B cell (primary cell): ENCODE data around the gene TSPAN33. TPM values are rescaled to one million over a fixed set of nuclear protein-coding genes. Genes with fewer than 3 reads are reported as not detected.
A peak's percentile ranks its signal among the peaks of the same experiment; 100 is the strongest.
"Not testable (repeated sequence)": the region's sequence is repeated elsewhere in the genome, so short reads cannot be mapped to it uniquely, and the experiment has no call there.

Experiments
- ATAC-seq: fragments of 200-7000 bp; cut with Tn5 transposase; one replicate; pipeline ENCODE4 v1.10.0; 2021; ENCODE audit warnings: low read depth, mild to moderate bottlenecking, moderate number of reproducible peaks, moderate library complexity
- CTCF ChIA-PET: fragments of 350-600 bp; sonication (Branson Sonifier 250); formaldehyde crosslinking; loops from one replicate; lab custom pipeline; 2021; ENCODE audit warnings: antibody characterized with exemption, inconsistent platforms; lab: Charles Lee
- POLR2A ChIA-PET: fragments of 350-600 bp; sonication (Branson Sonifier 250); formaldehyde crosslinking; loops from one replicate; lab custom pipeline; 2021; ENCODE audit warnings: antibody characterized with exemption; lab: Charles Lee
- DNase-seq: peaks from one replicate; pipeline ENCODE4 v3.0.0; 2013
- H2AFZ ChIP-seq: 2 replicates; pipeline ENCODE4 v1.6.1; 2012; ENCODE audit warnings: mild to moderate bottlenecking, low read depth, low read length; ENCODE audit not compliant: insufficient read depth, poor library complexity, severe bottlenecking
- H3K27ac ChIP-seq, 2 donors: 1 replicate in 1 of 2; 2 replicates in 1 of 2; pipeline ENCODE4 v1.5.1; 2012 to 2013; ENCODE audit warnings: low read length in 2 of 2, mild to moderate bottlenecking in 2 of 2, moderate library complexity in 1 of 2
- H3K27me3 ChIP-seq, 4 experiments: fragments of 200-600 bp in 1 of 4; sonication (generic) in 1 of 4; replicated peaks in 1 of 4; 1 replicate in 2 of 4; 2 replicates in 2 of 4; pipeline versions ENCODE4 v1.6.1 to v1.7.0; 2013 to 2016; ENCODE audit warnings: low read length in 3 of 4, mild to moderate bottlenecking in 2 of 4, mixed read lengths in 1 of 4, moderate library complexity in 1 of 4; ENCODE audit not compliant: insufficient read depth in 4 of 4, control insufficient read depth in 3 of 4; ENCODE audit errors: control extremely low read depth in 1 of 4
- H3K36me3 ChIP-seq, 2 experiments: replicated peaks in 1 of 2; 1 replicate in 1 of 2; 2 replicates in 1 of 2; pipeline versions ENCODE4 v1.6.1 to v1.7.1; 2013; ENCODE audit warnings: low read length in 1 of 2; ENCODE audit not compliant: insufficient read depth in 2 of 2, control insufficient read depth in 1 of 2; ENCODE audit errors: control extremely low read depth in 1 of 2, extremely low read depth in 1 of 2
- H3K4me1 ChIP-seq, 2 donors: fragments of 200-600 bp in 1 of 2; sonication (generic) in 1 of 2; 1 replicate in 1 of 2; 2 replicates in 1 of 2; pipeline versions ENCODE4 v1.5.1 to v1.6.1; 2013 to 2017; ENCODE audit warnings: low read length in 2 of 2; ENCODE audit not compliant: control insufficient read depth in 2 of 2, insufficient read depth in 2 of 2
- H3K4me2 ChIP-seq: replicated peaks from 2 replicates; pipeline ENCODE3; 2012; ENCODE audit warnings: mild to moderate bottlenecking, low read depth, low read length; ENCODE audit not compliant: poor library complexity, severe bottlenecking
- H3K4me3 ChIP-seq, 5 experiments: fragments of 200-600 bp in 1 of 5; sonication (generic) in 1 of 5; 1 replicate in 3 of 5; 2 replicates in 2 of 5; pipeline versions ENCODE4 v1.5.1 to v1.7.0; 2011 to 2016; ENCODE audit warnings: low read length in 4 of 5, mild to moderate bottlenecking in 4 of 5, low read depth in 2 of 5, control low read depth in 1 of 5, moderate library complexity in 1 of 5; ENCODE audit not compliant: insufficient read depth in 1 of 5; ENCODE audit errors: control extremely low read depth in 1 of 5, extremely low read depth in 1 of 5
- H3K79me2 ChIP-seq: fragments of 200-600 bp; sonication (generic); one replicate; pipeline ENCODE4 v1.6.0; 2016; ENCODE audit warnings: low read length; ENCODE audit not compliant: control insufficient read depth, insufficient read depth
- H3K9ac ChIP-seq: fragments of 200-600 bp; sonication (generic); 2 replicates; pipeline ENCODE4 v1.6.1; 2017; ENCODE audit warnings: mild to moderate bottlenecking, low read length, moderate library complexity
- H3K9me3 ChIP-seq, 3 donors: one replicate each; pipeline versions ENCODE4 v1.6.1 to v1.7.1; 2013; ENCODE audit warnings: low read length in 2 of 3; ENCODE audit not compliant: control insufficient read depth in 2 of 3, insufficient read depth in 1 of 3; ENCODE audit errors: control extremely low read depth in 1 of 3
- H4K20me1 ChIP-seq: 2 replicates; pipeline ENCODE4 v1.6.0; 2012; ENCODE audit warnings: mild to moderate bottlenecking, low read length; ENCODE audit not compliant: insufficient read depth, control insufficient read depth, poor library complexity, severe bottlenecking
- H3K27ac Mint-ChIP-seq: one replicate; pipeline ENCODE4 v1.8.0; 2021; ENCODE audit warnings: mixed read lengths
- H3K27me3 Mint-ChIP-seq: one replicate; pipeline ENCODE4 v1.8.0; 2021; ENCODE audit warnings: mixed read lengths
- H3K4me1 Mint-ChIP-seq: one replicate; pipeline ENCODE4 v1.8.0; 2021; ENCODE audit warnings: mixed read lengths
- H3K4me3 Mint-ChIP-seq: one replicate; pipeline ENCODE4 v1.8.0; 2021; ENCODE audit warnings: mixed read lengths
- H3K9me3 Mint-ChIP-seq: one replicate; pipeline ENCODE4 v1.8.0; 2022; ENCODE audit warnings: mixed read lengths; ENCODE audit not compliant: insufficient read depth
- EZH2 ChIP-seq: IDR thresholded peaks from 2 replicates; pipeline ENCODE4 v1.6.1; 2012; ENCODE audit warnings: borderline replicate concordance, low read depth, mild to moderate bottlenecking, moderate library complexity, low read length; ENCODE audit not compliant: insufficient read depth, poor library complexity, severe bottlenecking
- WGBS: methylation state at CpG from one replicate; pipeline ENCODE4 v1.1.5; 2013; ENCODE audit warnings: missing lambda C conversion rate; ENCODE audit not compliant: insufficient coverage; 5-methylcytosine and 5-hydroxymethylcytosine counted together
- intact Hi-C: fragments of 100-400 bp; cut with micrococcal nuclease; formaldehyde crosslinking; loops from one replicate; pipeline ENCODE4 v1.10.0; 2022
- polyA plus RNA-seq: library from polyadenylated mRNA; depleted of rRNA; stranded (reverse); fragments of >200 nt; gene quantifications from 2 replicates; pipeline ENCODE4 v1.2.3, GENCODE V29; 2012
- total RNA-seq, 2 donors: library from RNA; stranded (reverse); fragments of 120-200 nt in 1 of 2; gene quantifications; 1 replicate in 1 of 2; 2 replicates in 1 of 2; pipeline versions ENCODE4 v1.2.3 to v1.2.4, GENCODE V29; 2013 to 2022
- TF ChIP-seq, protein P1 (sequence below): fragments of 200-600 bp; IDR thresholded peaks from one replicate; pipeline ENCODE4 v1.8.0; 2022; ENCODE audit warnings: antibody characterized with exemption, mild to moderate bottlenecking

Gene TSPAN33
- total and polyA plus RNA-seq, 2 donors (not counting 1 experiment from before 2014, with no cell fraction given), result 111 TPM

DNA sequence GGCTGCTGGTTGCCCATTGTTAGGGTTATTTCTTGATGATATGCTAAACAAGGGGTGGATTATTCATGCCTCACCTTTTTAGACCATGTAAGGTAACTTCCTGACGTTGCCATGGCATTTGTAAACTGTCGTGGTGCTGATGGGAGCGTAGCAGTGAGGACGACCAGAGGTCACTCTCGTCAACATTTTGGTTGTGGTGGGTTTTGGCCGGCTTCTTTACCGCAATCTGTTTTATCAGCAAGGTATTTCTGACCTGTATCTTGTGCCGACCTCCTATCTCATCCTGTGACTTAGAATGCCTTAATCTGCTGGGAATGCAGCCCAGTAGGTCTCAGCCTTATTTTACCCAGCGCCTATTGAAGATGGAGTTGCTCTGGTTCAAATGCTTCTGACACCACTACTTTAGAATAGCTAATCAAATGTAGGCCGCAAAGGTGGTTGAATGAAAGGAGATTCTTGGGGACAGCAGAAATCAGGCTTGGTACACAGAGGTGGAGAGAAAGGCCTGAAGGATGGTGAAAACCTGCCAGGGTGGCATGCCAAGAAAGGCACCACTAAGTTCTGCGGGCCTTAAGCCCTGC is 26.0 kb downstream of the TSPAN33 start:
- ChIA-PET CTCF (interaction anchor here (1.3 to 11.9 kb wide), 3 partner anchors 8 to 80 kb away, joined by 5 to 118 read pairs (median 6); no protein-coding TSS in a partner anchor), POLR2A (no interaction called here)
- H3K4me2 ChIP-seq, result peak overlapping the region; percentile 94

DNA sequence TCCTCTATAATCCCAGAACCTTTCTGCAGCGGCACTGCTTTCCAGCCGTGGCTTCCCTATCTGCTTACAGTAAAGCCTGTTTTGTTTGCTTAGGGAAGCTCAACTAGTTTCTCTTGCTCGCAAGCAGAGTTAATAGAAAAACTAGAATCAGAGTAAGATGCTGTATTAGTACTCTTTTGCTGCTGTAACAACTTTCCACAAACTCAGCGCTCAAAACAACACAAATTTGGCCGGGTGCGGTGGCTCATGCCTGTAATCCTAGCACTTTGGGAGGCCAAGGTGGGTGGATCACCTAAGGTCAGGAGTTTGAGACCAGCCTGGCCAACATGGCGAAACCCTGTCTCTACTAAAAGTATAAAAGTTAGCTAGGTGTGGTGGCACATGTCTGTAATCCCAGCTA is 29.4 kb downstream of the TSPAN33 start:
- intact Hi-C loops, DNase-seq, ATAC-seq, H3K4me3 Mint-ChIP-seq, H3K9me3 ChIP-seq, H2AFZ ChIP-seq, H3K27me3 Mint-ChIP-seq, H3K27ac ChIP-seq, H3K9me3 Mint-ChIP-seq, H3K4me2 ChIP-seq, H3K79me2 ChIP-seq, H4K20me1 ChIP-seq, H3K36me3 ChIP-seq, H3K4me3 ChIP-seq, H3K27me3 ChIP-seq, H3K9ac ChIP-seq, H3K27ac Mint-ChIP-seq, POLR2A ChIA-PET: not testable (repeated sequence)
- H3K4me1 Mint-ChIP-seq, result peaks cover 20% of the 10 kb centered on the region
- peaks cover 11 to 18% of the 10 kb centered on the region in 2 donors for H3K4me1 ChIP-seq
- CTCF ChIA-PET, result interaction anchor here (0.7 to 2.5 kb wide), 2 partner anchors 10 to 84 kb away, joined by 3 to 13 read pairs; no protein-coding TSS in a partner anchor
- no CpG with 5 or more reads among the region's 7 CpGs for WGBS

More for the DNA sequence above, 26.0 kb downstream of the TSPAN33 start:
- H3K9me3 Mint-ChIP-seq, result no peaks in the 10 kb centered on the region
- WGBS, result 92% methylated on average over 9 of the region's 11 CpGs
- no peak overlapping the region for H3K9ac ChIP-seq
- H3K27ac ChIP-seq, result peak overlapping the region in 1 of 2 donors; percentile 73
- H3K4me3 ChIP-seq, result no peak overlapping the region
- H3K4me3 Mint-ChIP-seq, result peak overlapping the region; percentile 92
- H3K36me3 ChIP-seq, result peaks cover 0 to 22% of the 10 kb centered on the region in 2 experiments
- no peaks in the 10 kb centered on the region for H4K20me1 ChIP-seq
- peaks cover 24 to 30% of the 10 kb centered on the region in 2 donors for H3K4me1 ChIP-seq
- TF ChIP-seq, protein P1, sequence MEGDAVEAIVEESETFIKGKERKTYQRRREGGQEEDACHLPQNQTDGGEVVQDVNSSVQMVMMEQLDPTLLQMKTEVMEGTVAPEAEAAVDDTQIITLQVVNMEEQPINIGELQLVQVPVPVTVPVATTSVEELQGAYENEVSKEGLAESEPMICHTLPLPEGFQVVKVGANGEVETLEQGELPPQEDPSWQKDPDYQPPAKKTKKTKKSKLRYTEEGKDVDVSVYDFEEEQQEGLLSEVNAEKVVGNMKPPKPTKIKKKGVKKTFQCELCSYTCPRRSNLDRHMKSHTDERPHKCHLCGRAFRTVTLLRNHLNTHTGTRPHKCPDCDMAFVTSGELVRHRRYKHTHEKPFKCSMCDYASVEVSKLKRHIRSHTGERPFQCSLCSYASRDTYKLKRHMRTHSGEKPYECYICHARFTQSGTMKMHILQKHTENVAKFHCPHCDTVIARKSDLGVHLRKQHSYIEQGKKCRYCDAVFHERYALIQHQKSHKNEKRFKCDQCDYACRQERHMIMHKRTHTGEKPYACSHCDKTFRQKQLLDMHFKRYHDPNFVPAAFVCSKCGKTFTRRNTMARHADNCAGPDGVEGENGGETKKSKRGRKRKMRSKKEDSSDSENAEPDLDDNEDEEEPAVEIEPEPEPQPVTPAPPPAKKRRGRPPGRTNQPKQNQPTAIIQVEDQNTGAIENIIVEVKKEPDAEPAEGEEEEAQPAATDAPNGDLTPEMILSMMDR, result no peak
- TF ChIP-seq EZH2, result no peak
- DNase-seq (no peak), ATAC-seq (no peak)
- H3K27me3 Mint-ChIP-seq, result no peaks in the 10 kb centered on the region
- no peaks in the 10 kb centered on the region for H3K79me2 ChIP-seq
- no peak overlapping the region for H2AFZ ChIP-seq
- intact Hi-C loops, result no loop called here
- peak overlapping the region; percentile 94 for H3K27ac Mint-ChIP-seq
- H3K4me1 Mint-ChIP-seq, result peaks cover 44% of the 10 kb centered on the region
- H3K9me3 ChIP-seq, result no peaks in the 10 kb centered on the region
- no peaks in the 10 kb centered on the region for H3K27me3 ChIP-seq
